Sigmoid colon (tissue), 7 donors: ENCODE results near the gene NOS1. TPM values are rescaled to one million over a fixed set of nuclear protein-coding genes. Genes with fewer than 3 reads are reported as not detected.

Experiments used
- DNase-seq: peaks from one replicate; pipeline ENCODE4 v3.0.0-alpha.2; 2019
- H3K27ac ChIP-seq, 4 donors: fragments of 200-600 bp; sonication (generic); one replicate each; pipeline ENCODE4 v1.5.1; 2016 to 2019; ENCODE audit warnings: mild to moderate bottlenecking in 1 of 4
- H3K27me3 ChIP-seq, 3 donors: fragments of 200-600 bp; sonication (generic); one replicate each; pipeline ENCODE4 v1.5.1; 2019; ENCODE audit warnings: mild to moderate bottlenecking in 1 of 3
- H3K36me3 ChIP-seq, 4 donors: fragments of 200-600 bp; sonication (generic); one replicate each; pipeline ENCODE4 v1.5.1; 2016 to 2019
- H3K4me1 ChIP-seq, 4 donors: fragments of 200-600 bp; sonication (generic); one replicate each; pipeline ENCODE4 v1.5.1; 2017 to 2019
- H3K4me3 ChIP-seq, 4 donors: fragments of 200-600 bp; sonication (generic); one replicate each; pipeline ENCODE4 v1.5.1; 2017 to 2019; ENCODE audit warnings: mild to moderate bottlenecking in 2 of 4, moderate library complexity in 1 of 4
- H3K9me3 ChIP-seq, 4 donors: fragments of 200-600 bp in 3 of 4; sonication (generic) in 3 of 4; one replicate each; pipeline versions ENCODE4 v1.5.1 to v1.6.1; 2013 to 2019
- EP300 ChIP-seq, 4 donors: sonication (generic); formaldehyde crosslinking; IDR thresholded peaks; one replicate each; pipeline ENCODE4 v1.6.1; 2017; ENCODE audit warnings: antibody characterized with exemption in 4 of 4
- POLR2A ChIP-seq, 2 donors: fragments of 450-650 bp; IDR thresholded peaks; one replicate each; pipeline ENCODE4 v1.6.1; 2016; ENCODE audit warnings: antibody characterized with exemption in 2 of 2, mild to moderate bottlenecking in 2 of 2, moderate library complexity in 2 of 2
- POLR2AphosphoS5 ChIP-seq, 4 donors: sonication (generic); formaldehyde crosslinking; IDR thresholded peaks; one replicate each; pipeline ENCODE4 v1.6.1; 2017; ENCODE audit warnings: antibody characterized with exemption in 4 of 4
- WGBS, 2 donors: extraction: QIAGEN DNeasy Blood & Tissue Kit; methylation state at CpG; one replicate each; pipeline ENCODE4 v1.1.7; 2013; 5-methylcytosine and 5-hydroxymethylcytosine counted together
- intact Hi-C: fragments of 100-400 bp; cut with DNase I; formaldehyde crosslinking; loops from one replicate; pipeline ENCODE4 v1.15.1; 2023
- polyA plus RNA-seq, 3 donors: library from polyadenylated mRNA; stranded (reverse); fragments of 200-250 nt; gene quantifications; one replicate each; pipeline ENCODE4 v1.2.3, GENCODE V29; 2013
- total RNA-seq, 4 donors: library from RNA; depleted of rRNA; stranded (reverse); fragments of >200 nt; gene quantifications; one replicate each; pipeline ENCODE4 v1.1.0, GENCODE V29; 2016
- TF ChIP-seq, protein P1 (sequence below), 4 experiments: fragments of 450-650 bp in 3 of 4; fragments of 200-600 bp in 1 of 4; IDR thresholded peaks; one replicate each; pipeline ENCODE4 v1.5.1; 2016 to 2019; ENCODE audit warnings: antibody characterized with exemption in 4 of 4, mild to moderate bottlenecking in 3 of 4, moderate library complexity in 2 of 4
- donor health status: healthy with polysubstance abuse.
- donor health status: Bipolar disorder and iron deficiency.
- donor health status: healthy.

NOS1 gene
- total RNA-seq, result 10 to 100 TPM in 3 of 4 donors, 1 to 10 TPM in 1; 1.6 to 14.7 (median 11.5) TPM
- 1 to 10 TPM in 1 of 3 donors, not detected in 2; 2.9 TPM for polyA plus RNA-seq

DNA sequence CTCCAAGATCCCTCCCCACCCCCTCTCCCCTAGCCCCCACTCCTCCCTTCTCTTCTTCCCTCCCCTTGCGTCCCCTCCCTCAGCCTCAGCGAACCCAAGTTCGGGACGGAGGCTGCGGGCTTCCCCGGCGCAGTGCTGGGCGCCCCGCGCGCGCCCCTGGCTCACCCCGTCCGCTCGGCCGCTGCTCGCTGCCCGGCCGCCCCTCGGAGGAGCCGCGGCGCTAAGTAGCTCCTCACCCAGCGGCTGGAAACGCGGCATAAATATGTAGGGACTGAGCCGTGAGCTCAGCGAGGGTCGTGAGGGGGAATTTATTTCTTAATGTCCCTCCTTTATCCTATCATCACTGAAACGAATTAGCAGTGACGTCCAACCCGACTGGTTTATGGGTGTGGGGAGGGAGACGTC, at the start of gene NOS1:
Gene NOS1 (minus strand): TSS at position 280 of the 405 bp plus-strand sequence. CDS start 30,557 bp downstream, outside the sequence.
- H3K4me1 ChIP-seq, result no peaks in the 10 kb centered on the region
- WGBS, 2 donors, result 6 to 7% methylated on average over 33 of the region's 33 CpGs
- intact Hi-C loops, result no loop called here
- H3K27ac ChIP-seq, result no peak within 1 kb of the TSS
- TF ChIP-seq POLR2A (IDR thresholded peaks at IDR 0.05) (no peak), EP300 (IDR thresholded peaks at IDR 0.05) (no peak), POLR2AphosphoS5 (IDR thresholded peaks at IDR 0.05) (no peak)
- TF ChIP-seq, protein P1, sequence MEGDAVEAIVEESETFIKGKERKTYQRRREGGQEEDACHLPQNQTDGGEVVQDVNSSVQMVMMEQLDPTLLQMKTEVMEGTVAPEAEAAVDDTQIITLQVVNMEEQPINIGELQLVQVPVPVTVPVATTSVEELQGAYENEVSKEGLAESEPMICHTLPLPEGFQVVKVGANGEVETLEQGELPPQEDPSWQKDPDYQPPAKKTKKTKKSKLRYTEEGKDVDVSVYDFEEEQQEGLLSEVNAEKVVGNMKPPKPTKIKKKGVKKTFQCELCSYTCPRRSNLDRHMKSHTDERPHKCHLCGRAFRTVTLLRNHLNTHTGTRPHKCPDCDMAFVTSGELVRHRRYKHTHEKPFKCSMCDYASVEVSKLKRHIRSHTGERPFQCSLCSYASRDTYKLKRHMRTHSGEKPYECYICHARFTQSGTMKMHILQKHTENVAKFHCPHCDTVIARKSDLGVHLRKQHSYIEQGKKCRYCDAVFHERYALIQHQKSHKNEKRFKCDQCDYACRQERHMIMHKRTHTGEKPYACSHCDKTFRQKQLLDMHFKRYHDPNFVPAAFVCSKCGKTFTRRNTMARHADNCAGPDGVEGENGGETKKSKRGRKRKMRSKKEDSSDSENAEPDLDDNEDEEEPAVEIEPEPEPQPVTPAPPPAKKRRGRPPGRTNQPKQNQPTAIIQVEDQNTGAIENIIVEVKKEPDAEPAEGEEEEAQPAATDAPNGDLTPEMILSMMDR (IDR thresholded peaks at IDR 0.05), result no peak
- H3K9me3 ChIP-seq, result no peaks in the 10 kb centered on the region
- H3K36me3 ChIP-seq, result no peaks in the 10 kb centered on the region
- H3K27me3 ChIP-seq, result peaks cover 19 to 89% (median 42%) of the 10 kb centered on the region in 3 donors
- no peak for DNase-seq
- H3K4me3 ChIP-seq, result no peak within 1 kb of the TSS

DNA sequence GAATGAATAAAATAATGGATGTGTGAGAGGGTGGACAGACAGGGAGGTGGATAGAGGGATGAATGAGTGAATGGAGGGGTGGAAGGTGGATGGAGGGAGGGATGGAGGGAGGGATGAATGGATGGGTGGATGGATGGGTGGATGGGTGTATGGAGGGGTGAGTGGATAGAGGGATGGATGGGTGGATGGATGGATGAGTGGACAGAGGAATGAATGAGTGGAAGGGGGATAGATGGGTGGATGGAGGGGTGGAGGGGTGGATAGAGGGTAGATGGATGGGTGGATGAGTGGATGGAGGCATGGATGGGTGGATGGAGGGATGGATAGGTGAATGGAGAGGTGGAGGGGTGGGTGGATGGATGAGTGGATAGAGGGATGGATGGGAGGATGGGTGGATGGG, 47.9 kb upstream of the NOS1 start:
- no peak overlapping the region for H3K4me3 ChIP-seq
- H3K27me3 ChIP-seq, result no peaks in the 10 kb centered on the region
- TF ChIP-seq POLR2A (IDR thresholded peaks at IDR 0.05), result no peak
- TF ChIP-seq, protein P1 (IDR thresholded peaks at IDR 0.05), result no peak
- no peak for TF ChIP-seq EP300 (IDR thresholded peaks at IDR 0.05)
- TF ChIP-seq POLR2AphosphoS5 (IDR thresholded peaks at IDR 0.05), result no peak
- no peaks in the 10 kb centered on the region for H3K36me3 ChIP-seq
- peaks cover 0 to 18% (median 13%) of the 10 kb centered on the region in 4 donors for H3K4me1 ChIP-seq
- no peaks in the 10 kb centered on the region for H3K9me3 ChIP-seq
- intact Hi-C loops, result no loop called here
- DNase-seq, result no peak
- no peak overlapping the region for H3K27ac ChIP-seq

DNA sequence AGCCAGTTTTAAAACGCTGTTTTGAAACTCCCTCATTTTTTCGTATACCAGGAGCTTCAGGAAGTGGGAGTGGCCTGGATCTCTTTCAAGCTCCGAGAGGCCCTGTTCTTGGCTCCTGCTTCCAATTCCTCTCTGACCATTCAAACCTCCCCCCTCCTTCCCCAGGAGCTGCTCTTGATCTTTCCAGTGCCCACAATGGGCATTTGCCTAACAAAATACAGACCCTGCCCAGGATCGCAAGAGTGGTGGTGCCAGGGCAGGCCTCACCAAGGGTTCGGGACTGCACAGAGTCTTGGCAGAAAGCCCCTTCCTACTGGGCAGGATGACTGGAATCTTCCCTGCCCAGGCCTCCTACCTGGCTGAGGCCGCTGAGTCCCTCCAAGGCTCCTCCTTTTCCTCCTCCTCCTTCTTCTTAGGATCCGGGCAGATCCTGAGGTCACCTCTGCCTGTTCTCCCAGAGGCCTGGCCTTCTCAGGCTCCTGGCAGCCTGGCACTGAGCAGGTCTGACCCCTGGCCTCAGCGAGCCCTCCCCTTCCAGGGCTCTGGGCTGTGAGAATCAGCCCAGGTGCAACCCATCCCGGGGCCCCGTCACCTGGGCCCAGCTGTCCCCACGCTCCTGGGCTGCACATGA, 46.9 kb upstream of the NOS1 start:
- H3K27me3 ChIP-seq, result no peaks in the 10 kb centered on the region
- no peak overlapping the region for H3K4me3 ChIP-seq
- peaks cover 0 to 3% (median 0%) of the 10 kb centered on the region in 4 donors for H3K9me3 ChIP-seq
- peaks cover 0 to 18% (median 13%) of the 10 kb centered on the region in 4 donors for H3K4me1 ChIP-seq
- no peak for DNase-seq
- TF ChIP-seq EP300 (IDR thresholded peaks at IDR 0.05), result no peak
- TF ChIP-seq, protein P1 (IDR thresholded peaks at IDR 0.05), result no peak
- no peak for TF ChIP-seq POLR2A (IDR thresholded peaks at IDR 0.05)
- TF ChIP-seq POLR2AphosphoS5 (IDR thresholded peaks at IDR 0.05), result no peak
- no peaks in the 10 kb centered on the region for H3K36me3 ChIP-seq
- 36 to 43% methylated on average over 11 of the region's 11 CpGs for WGBS, 2 donors
- peak overlapping the region in 1 of 4 donors; percentile 22 for H3K27ac ChIP-seq
- intact Hi-C loops, result no loop called here

DNA sequence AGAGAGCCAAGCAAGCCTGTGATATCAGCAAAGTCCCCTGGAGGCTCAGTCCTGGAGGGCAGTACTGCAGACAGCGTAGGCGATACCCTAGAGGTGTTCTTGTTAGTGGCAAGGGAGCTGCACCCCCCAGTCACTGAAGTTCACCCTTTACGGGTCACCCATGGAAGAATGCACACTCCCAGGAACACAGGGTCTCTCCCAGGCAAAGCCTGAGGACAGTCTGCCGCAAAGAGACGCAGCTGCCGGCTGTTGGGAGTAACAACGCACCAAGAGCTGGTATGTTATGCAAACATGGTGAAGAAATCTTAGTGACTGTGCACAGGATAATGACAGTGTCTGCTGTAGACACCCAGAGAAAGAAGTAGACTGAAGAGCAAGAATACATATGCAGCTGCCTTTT, 43.5 kb upstream of the NOS1 start:
- H3K9me3 ChIP-seq, result peaks cover 0 to 3% (median 0%) of the 10 kb centered on the region in 4 donors
- H3K27ac ChIP-seq, result no peak overlapping the region
- no peak overlapping the region for H3K4me3 ChIP-seq
- peaks cover 0 to 3% (median 0%) of the 10 kb centered on the region in 3 donors for H3K27me3 ChIP-seq
- peaks cover 0 to 10% (median 8%) of the 10 kb centered on the region in 4 donors for H3K4me1 ChIP-seq
- no peaks in the 10 kb centered on the region for H3K36me3 ChIP-seq
- no peak for TF ChIP-seq EP300 (IDR thresholded peaks at IDR 0.05)
- no peak for TF ChIP-seq POLR2A (IDR thresholded peaks at IDR 0.05)
- TF ChIP-seq, protein P1 (IDR thresholded peaks at IDR 0.05), result no peak
- WGBS, 2 donors, result 76 to 78% methylated on average over 7 of the region's 7 CpGs
- DNase-seq, result no peak
- intact Hi-C loops, result no loop called here
